Vagina (tissue), 2 donors: ENCODE measurements around the gene SERPIND1. TPM values are rescaled to one million over a fixed set of nuclear protein-coding genes. Genes with fewer than 3 reads are reported as not detected.
"Not testable (repeated sequence)": the region's sequence is repeated elsewhere in the genome, so short reads cannot be mapped to it uniquely, and the experiment has no call there.

Source experiments
- DNase-seq, 2 donors: peaks; one replicate each; pipeline ENCODE4 v3.0.0-alpha.2; 2017; ENCODE audit errors: extremely low spot score in 2 of 2
- H3K27ac ChIP-seq: fragments of 200-600 bp; sonication (generic); one replicate; pipeline ENCODE4 v1.5.1; 2019
- H3K27me3 ChIP-seq: fragments of 200-600 bp; sonication (generic); one replicate; pipeline ENCODE4 v1.5.1; 2019
- H3K36me3 ChIP-seq, 2 donors: fragments of 200-600 bp; sonication (generic); one replicate each; pipeline ENCODE4 v1.5.1; 2017 to 2019
- H3K4me1 ChIP-seq: fragments of 200-600 bp; sonication (generic); one replicate; pipeline ENCODE4 v1.5.1; 2019
- H3K4me3 ChIP-seq, 2 donors: fragments of 200-600 bp; sonication (generic); 1 replicate in 1 of 2; 2 replicates in 1 of 2; pipeline ENCODE4 v1.5.1; 2016 to 2019
- H3K9me3 ChIP-seq: fragments of 200-600 bp; sonication (generic); one replicate; pipeline ENCODE4 v1.5.1; 2019
- POLR2A ChIP-seq, 2 donors: fragments of 450-650 bp; IDR thresholded peaks; one replicate each; pipeline ENCODE4 v1.6.1; 2017; ENCODE audit warnings: antibody characterized with exemption in 2 of 2, mild to moderate bottlenecking in 2 of 2, moderate library complexity in 2 of 2
- POLR2AphosphoS5 ChIP-seq, 2 donors: sonication (generic); formaldehyde crosslinking; IDR thresholded peaks; one replicate each; pipeline ENCODE4 v1.9.0; 2017; ENCODE audit warnings: antibody characterized with exemption in 2 of 2, mild to moderate bottlenecking in 2 of 2, low read depth in 1 of 2; ENCODE audit not compliant: insufficient read depth in 1 of 2
- intact Hi-C: fragments of 100-400 bp; cut with DNase I; formaldehyde crosslinking; loops from one replicate; pipeline ENCODE4 v1.15.1; 2023
- total RNA-seq: library from RNA; depleted of rRNA; stranded (reverse); fragments of >200 nt; gene quantifications from one replicate; pipeline ENCODE4 v1.2.3, GENCODE V29; 2016
- TF ChIP-seq, protein P1 (sequence below), 3 experiments: fragments of 450-650 bp in 2 of 3; fragments of 200-600 bp in 1 of 3; sonication (generic) in 1 of 3; IDR thresholded peaks; one replicate each; pipeline ENCODE4 v1.5.1; 2017 to 2019; ENCODE audit warnings: antibody characterized with exemption in 3 of 3, mild to moderate bottlenecking in 2 of 3, moderate library complexity in 2 of 3

SERPIND1 gene
- total RNA-seq, 1 donor from 2014 or later: not detected

DNA sequence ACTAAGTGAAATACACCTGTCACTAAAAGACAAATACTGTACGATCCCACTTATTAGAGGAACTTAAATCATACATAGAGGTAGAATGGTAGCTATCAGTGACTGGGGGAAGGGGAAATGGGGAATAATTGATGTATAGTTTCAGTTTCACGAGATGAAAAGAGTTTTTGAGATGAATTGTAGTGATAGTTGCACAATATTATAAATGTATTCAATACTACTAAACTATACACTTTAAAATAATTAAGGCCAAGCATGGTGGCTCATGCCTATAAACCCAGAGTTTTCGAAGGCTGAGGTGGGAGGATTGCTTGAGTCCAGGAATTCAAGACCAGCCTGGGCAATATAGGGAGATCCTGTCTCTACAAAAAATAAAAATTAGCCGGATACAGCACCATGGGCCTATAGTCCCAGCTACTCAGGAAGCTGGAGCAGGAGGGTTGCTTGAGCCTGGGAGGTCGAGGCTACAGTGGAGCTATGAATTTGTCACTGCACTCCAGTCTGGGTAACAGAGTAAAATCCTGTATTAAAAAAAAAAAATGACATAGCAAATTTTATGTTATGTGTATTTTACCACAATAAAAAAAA lies 40.4 kb downstream of the SERPIND1 start:
- H3K9me3 ChIP-seq: no peaks in the 10 kb centered on the region
- no peaks in the 10 kb centered on the region for H3K4me1 ChIP-seq
- intact Hi-C loops: no loop called here
- H3K27me3 ChIP-seq: no peaks in the 10 kb centered on the region
- H3K36me3 ChIP-seq: peaks cover 0 to 67% of the 10 kb centered on the region in 2 donors
- H3K27ac ChIP-seq: no peak overlapping the region
- DNase-seq: no peak
- no peak overlapping the region for H3K4me3 ChIP-seq
- TF ChIP-seq, protein P1, sequence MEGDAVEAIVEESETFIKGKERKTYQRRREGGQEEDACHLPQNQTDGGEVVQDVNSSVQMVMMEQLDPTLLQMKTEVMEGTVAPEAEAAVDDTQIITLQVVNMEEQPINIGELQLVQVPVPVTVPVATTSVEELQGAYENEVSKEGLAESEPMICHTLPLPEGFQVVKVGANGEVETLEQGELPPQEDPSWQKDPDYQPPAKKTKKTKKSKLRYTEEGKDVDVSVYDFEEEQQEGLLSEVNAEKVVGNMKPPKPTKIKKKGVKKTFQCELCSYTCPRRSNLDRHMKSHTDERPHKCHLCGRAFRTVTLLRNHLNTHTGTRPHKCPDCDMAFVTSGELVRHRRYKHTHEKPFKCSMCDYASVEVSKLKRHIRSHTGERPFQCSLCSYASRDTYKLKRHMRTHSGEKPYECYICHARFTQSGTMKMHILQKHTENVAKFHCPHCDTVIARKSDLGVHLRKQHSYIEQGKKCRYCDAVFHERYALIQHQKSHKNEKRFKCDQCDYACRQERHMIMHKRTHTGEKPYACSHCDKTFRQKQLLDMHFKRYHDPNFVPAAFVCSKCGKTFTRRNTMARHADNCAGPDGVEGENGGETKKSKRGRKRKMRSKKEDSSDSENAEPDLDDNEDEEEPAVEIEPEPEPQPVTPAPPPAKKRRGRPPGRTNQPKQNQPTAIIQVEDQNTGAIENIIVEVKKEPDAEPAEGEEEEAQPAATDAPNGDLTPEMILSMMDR (IDR thresholded peaks at IDR 0.05): no peak
- TF ChIP-seq POLR2AphosphoS5 (IDR thresholded peaks at IDR 0.05; ENCODE audit: insufficient read depth in 1 of 2, low read depth in 1 of 2): no peak
- no peak for TF ChIP-seq POLR2A (IDR thresholded peaks at IDR 0.05)

DNA sequence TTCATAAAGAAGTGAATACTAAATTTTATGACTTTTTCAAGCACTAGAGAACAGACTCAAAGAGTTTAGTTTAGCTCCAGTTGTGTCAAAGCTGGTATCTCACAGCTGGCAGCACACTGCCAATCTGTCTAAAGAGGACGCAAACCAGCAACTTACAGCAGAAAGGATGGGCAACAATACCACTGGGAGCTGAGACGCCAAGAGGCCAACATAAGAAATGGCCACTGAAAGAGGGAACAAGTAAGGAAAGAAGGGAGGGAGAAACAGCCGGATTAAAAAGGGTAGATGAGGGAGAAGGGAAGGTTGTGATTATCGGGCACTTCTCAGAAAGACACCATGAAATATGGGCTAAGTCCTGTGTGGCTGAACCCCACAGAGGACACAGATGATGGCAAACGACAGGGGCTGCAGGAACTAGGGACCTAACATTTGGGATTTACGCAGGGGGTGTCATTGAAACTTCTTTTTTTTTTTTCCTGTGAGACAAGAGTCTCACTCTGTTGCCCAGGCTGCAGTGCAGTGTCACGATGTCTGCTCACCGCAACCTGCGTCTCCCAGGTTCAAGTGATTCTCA lies 41.7 kb downstream of the SERPIND1 start:
- TF ChIP-seq, protein P1 (IDR thresholded peaks at IDR 0.05): no peak
- TF ChIP-seq POLR2A (IDR thresholded peaks at IDR 0.05) (no peak), POLR2AphosphoS5 (IDR thresholded peaks at IDR 0.05; ENCODE audit: insufficient read depth in 1 of 2, low read depth in 1 of 2) (no peak)
- DNase-seq: no peak
- intact Hi-C loops: no loop called here

DNA sequence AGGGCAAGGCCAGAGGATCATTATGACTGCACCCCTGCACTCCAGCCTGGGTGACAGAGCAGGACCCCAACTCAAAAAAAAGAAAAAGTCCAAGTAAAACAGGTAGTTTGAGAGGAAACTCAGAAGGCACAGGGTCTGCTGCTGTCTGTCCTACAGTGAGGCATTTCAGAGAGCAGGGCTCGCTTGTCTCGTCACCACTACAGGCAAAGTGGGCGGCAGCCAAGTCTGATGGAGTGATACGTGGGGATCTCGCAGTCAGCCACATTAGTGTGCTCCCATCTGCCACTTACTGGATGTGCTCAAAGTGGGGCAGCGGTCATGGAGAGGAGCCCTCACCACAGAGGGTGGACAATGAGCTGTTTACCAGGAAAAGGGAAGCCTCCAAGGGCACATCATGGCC lies 42.6 kb downstream of the SERPIND1 start:
- no peaks in the 10 kb centered on the region for H3K9me3 ChIP-seq
- no peak overlapping the region for H3K4me3 ChIP-seq
- no peak overlapping the region for H3K27ac ChIP-seq
- intact Hi-C loops: no loop called here
- H3K36me3 ChIP-seq: peaks cover 0 to 58% of the 10 kb centered on the region in 2 donors
- no peak for DNase-seq
- H3K27me3 ChIP-seq: no peaks in the 10 kb centered on the region
- TF ChIP-seq POLR2AphosphoS5 (IDR thresholded peaks at IDR 0.05; ENCODE audit: insufficient read depth in 1 of 2, low read depth in 1 of 2) (no peak), POLR2A (IDR thresholded peaks at IDR 0.05) (no peak)
- TF ChIP-seq, protein P1 (IDR thresholded peaks at IDR 0.05): no peak
- no peaks in the 10 kb centered on the region for H3K4me1 ChIP-seq

More for the DNA sequence above, 41.7 kb downstream of the SERPIND1 start:
- Histone ChIP-seq H3K27ac (no peak overlapping the region), H3K9me3 (no peaks in the 10 kb centered on the region), H3K4me1 (no peaks in the 10 kb centered on the region), H3K27me3 (no peaks in the 10 kb centered on the region), H3K36me3 (peaks cover 0 to 66% of the 10 kb centered on the region in 2 donors), H3K4me3 (no peak overlapping the region)

DNA sequence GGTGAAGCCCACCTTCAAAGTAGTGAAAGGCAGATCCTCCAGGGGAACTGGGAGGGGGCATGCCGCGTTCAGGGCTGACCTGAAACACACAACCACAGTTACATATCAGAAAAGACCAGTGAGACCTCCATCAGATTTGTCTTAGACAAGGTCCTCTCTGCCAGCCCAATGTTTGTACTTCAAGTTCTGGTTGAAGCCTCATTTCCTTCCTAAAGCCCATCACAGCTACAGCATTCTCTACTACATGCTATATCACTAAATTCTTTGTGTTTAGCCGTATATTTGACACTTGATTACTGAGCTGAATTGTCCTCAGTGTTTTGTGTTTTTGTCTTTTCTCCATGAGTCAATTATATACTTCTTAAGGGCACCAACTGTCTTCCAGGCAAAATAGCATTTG lies 44.6 kb downstream of the SERPIND1 start:
- TF ChIP-seq, protein P1 (IDR thresholded peaks at IDR 0.05): no peak
- TF ChIP-seq POLR2A (IDR thresholded peaks at IDR 0.05): no peak
- TF ChIP-seq POLR2AphosphoS5 (IDR thresholded peaks at IDR 0.05; ENCODE audit: insufficient read depth in 1 of 2, low read depth in 1 of 2): no peak
- no peak for DNase-seq
- H3K4me1 ChIP-seq: no peaks in the 10 kb centered on the region
- no peaks in the 10 kb centered on the region for H3K9me3 ChIP-seq
- intact Hi-C loops: no loop called here
- H3K4me3 ChIP-seq: no peak overlapping the region
- peaks cover 0 to 48% of the 10 kb centered on the region in 2 donors for H3K36me3 ChIP-seq
- no peaks in the 10 kb centered on the region for H3K27me3 ChIP-seq
- H3K27ac ChIP-seq: no peak overlapping the region

DNA sequence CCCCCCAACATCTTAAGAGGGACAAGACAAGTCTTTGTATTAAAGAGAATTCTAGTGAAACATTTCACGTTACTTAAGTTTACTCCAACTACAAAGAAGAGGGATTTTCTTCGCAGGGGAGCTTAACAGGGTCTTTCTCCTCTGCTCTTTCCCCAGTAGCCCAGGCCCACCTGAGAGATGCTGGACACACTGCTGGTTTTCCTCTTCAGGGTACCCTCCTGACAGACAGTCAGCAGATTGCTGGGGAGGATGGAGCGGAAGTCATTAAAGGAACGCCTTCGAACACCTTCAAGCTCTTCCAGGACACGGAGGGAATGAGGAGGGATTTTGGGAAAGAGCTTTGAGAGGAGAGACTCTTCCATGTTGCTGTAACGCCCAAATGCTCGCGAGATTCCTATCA lies 45.6 kb downstream of the SERPIND1 start:
- H3K27ac ChIP-seq: no peak overlapping the region
- no peaks in the 10 kb centered on the region for H3K4me1 ChIP-seq
- no peak for DNase-seq
- intact Hi-C loops: no loop called here
- H3K9me3 ChIP-seq: no peaks in the 10 kb centered on the region
- no peaks in the 10 kb centered on the region for H3K27me3 ChIP-seq
- H3K36me3 ChIP-seq: peaks cover 0 to 53% of the 10 kb centered on the region in 2 donors
- TF ChIP-seq POLR2A (IDR thresholded peaks at IDR 0.05): no peak
- no peak overlapping the region for H3K4me3 ChIP-seq

DNA sequence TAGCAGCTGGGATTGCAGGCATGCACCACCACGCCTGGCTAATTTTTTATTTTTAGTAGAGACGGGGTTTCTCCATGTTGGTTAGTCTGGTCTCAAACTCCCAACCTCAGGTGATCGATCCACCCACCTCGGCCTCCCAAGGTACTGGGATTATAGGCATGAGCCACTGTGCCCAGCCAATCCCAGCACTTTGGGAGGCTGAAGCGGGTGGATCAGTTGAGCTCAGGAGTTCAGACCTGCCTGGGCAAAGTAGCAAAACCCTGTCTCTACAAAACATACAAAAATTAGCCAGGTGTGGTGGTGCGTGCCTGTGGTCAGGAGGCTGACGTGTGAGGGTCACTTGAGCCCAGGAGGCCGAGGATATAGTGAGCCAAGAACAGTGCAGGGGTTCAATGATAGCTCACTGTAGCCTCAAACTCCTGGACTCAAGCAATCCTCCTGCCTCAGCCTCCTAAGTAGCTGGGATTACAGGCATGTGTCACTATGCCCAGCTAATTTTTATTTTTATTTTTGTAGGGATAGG lies 47.9 kb downstream of the SERPIND1 start:
- intact Hi-C loops, H3K4me3 ChIP-seq: not testable (repeated sequence)
- peaks cover 0 to 43% of the 10 kb centered on the region in 2 donors for H3K36me3 ChIP-seq

More for the DNA sequence above, 47.9 kb downstream of the SERPIND1 start:
- H3K4me1 ChIP-seq, DNase-seq, H3K27ac ChIP-seq, H3K9me3 ChIP-seq, H3K27me3 ChIP-seq: not testable (repeated sequence)
